Head of caudate nucleus (tissue), 42 donors: Measurements from ENCODE around the gene THUMPD2.

Experiments used
- DNase-seq, 42 donors: peaks; one replicate each; pipeline versions ENCODE4 v3.0.0 to v3.0.0-alpha.2; 2020 to 2021; ENCODE audit warnings: mixed read lengths in 7 of 42
- intact Hi-C: fragments of 100-400 bp; cut with DNase I; formaldehyde crosslinking; loops from one replicate; pipeline ENCODE4 v1.15.0; 2022

The THUMPD2 gene

DNA sequence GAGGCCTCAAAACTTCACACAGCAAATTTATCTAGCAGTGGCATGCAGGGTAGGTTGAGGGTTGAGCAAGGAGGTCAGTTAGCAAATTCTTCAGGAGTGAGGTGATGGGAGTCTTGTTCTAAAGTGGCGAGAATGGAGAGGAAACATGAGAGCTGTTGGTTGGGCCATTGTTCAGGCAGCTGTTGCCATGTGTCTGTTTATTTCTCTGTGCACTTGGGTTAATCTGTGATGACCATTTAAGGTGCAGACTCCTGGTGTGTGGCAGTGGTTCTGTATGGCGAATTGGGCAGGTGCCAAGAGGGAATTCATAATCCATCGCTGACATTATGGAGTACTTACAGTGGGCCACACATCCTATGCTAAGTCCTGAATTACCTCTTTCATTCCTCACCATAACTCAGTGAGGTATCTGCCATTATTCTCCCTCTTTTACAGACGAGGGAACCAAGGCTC lies 82.9 kb downstream of the THUMPD2 start:
- DNase-seq: no peak
- intact Hi-C loops: no loop called here

- intact Hi-C loops: no loop called here
- no peak for DNase-seq
These were observed 85.8 kb downstream of the THUMPD2 start for GRCh38 chr2:39693245-39693644.

DNA sequence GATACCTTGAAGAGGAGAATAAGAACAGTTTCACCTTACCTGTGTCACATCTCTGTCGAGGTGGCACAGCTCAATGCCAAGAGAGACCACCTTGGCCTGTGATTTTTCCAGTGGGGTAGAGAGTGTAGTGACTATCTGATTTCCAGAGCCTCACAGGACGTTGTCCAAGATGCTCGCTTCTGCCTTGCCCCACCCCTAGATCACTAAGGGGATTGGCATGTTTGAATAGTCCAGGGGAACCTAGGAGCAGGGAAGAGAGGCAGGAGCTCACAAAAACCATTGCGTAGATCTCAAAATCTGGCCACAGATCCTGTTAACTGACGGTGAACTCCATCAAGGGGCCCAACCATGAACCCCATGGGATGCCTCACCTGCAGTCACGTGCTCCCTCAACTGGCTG lies 89.2 kb downstream of the THUMPD2 start:
- no peak for DNase-seq
- intact Hi-C loops: no loop called here

GRCh38 chr2:39689272-39689841 lies 89.7 kb downstream of the THUMPD2 start:
- intact Hi-C loops: no loop called here
- no peak for DNase-seq

DNA sequence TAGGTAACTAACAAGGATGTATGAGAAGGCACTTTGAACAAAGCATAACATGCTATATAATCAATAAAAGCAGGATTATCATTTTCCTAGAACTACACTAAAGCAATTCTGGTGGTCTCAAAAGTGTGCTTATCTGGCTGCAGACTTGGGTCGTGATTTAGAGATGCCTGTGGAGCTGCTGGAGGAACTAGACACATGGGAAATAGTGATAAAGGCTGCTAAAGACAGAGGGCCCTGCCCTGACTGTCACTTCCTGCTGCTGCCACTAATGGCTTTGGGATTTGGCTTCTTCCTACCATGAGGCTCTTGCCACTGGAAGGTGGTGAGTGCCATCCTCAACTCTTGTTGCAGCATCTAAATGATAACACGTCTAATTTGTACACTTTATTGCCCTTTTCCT lies 90.9 kb downstream of the THUMPD2 start:
- DNase-seq: no peak
- intact Hi-C loops: no loop called here

GRCh38 chr2:39686456-39686855 lies 92.6 kb downstream of the THUMPD2 start:
- peak in 39 of 42 donors; percentile 29 to 85 (median 57) for DNase-seq
- intact Hi-C loops: no loop called here
